ENCODE results near the gene VSTM4.

The VSTM4 gene

DNA sequence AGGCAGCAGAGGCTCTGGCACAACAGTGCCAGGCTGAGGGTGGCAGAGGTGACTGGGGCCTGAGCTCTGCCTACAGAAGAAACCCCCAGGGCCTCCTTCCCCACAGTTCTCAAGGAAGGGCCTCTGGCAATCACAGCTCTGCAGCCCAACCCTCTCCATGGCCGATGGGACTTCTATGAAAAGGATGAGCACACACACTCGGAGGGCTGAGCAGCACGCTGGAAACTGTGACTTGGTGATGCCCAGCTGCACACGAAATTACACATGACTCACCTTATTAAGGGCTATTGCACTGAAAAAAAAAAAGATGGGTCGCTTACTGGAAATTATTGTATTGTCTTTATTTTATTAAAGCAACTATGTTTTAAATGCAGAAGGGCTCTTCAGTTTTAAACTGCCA lies 132.7 kb downstream of the VSTM4 start:
- H3K4me2 ChIP-seq (ENCODE audit: insufficient read depth, low read length): no peak overlapping the region
- H4K20me1 ChIP-seq (ENCODE audit: insufficient read depth, low read length): no peaks in the 10 kb centered on the region; the same call in 1 of the 2 replicates
- no peak overlapping the region for H3K4me3 ChIP-seq (ENCODE audit: low read depth in 1 of 2, low read length in 2 of 2)
- no peaks in the 10 kb centered on the region for H3K79me2 ChIP-seq (ENCODE audit: insufficient read depth, low read length)
- no peak for ATAC-seq (ENCODE audit: insufficient read depth, low read depth)
- H3K27ac ChIP-seq (ENCODE audit: low read length): no peak overlapping the region
- H3K9ac ChIP-seq (ENCODE audit: low read depth, low read length): no peak overlapping the region
- no peaks in the 10 kb centered on the region for H3K4me1 ChIP-seq (ENCODE audit: insufficient read depth, low read length)
- H2AFZ ChIP-seq (ENCODE audit: low read depth, low read length): no peak overlapping the region
- H3K27me3 ChIP-seq (ENCODE audit: insufficient read depth, low read length, poor library complexity): no peaks in the 10 kb centered on the region
- TF ChIP-seq, protein P1, sequence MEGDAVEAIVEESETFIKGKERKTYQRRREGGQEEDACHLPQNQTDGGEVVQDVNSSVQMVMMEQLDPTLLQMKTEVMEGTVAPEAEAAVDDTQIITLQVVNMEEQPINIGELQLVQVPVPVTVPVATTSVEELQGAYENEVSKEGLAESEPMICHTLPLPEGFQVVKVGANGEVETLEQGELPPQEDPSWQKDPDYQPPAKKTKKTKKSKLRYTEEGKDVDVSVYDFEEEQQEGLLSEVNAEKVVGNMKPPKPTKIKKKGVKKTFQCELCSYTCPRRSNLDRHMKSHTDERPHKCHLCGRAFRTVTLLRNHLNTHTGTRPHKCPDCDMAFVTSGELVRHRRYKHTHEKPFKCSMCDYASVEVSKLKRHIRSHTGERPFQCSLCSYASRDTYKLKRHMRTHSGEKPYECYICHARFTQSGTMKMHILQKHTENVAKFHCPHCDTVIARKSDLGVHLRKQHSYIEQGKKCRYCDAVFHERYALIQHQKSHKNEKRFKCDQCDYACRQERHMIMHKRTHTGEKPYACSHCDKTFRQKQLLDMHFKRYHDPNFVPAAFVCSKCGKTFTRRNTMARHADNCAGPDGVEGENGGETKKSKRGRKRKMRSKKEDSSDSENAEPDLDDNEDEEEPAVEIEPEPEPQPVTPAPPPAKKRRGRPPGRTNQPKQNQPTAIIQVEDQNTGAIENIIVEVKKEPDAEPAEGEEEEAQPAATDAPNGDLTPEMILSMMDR (IDR thresholded peaks at IDR 0.05; ENCODE audit: borderline replicate concordance, extremely low read depth, low read length, poor library complexity, severe bottlenecking): no peak
- no peak for TF ChIP-seq EZH2 (IDR thresholded peaks at IDR 0.05; ENCODE audit: borderline replicate concordance, low read depth, low read length, severe bottlenecking)
- no peaks in the 10 kb centered on the region for H3K9me3 ChIP-seq (ENCODE audit: insufficient read depth, low read length, severe bottlenecking)
- H3K36me3 ChIP-seq (ENCODE audit: insufficient read depth, low read length): no peaks in the 10 kb centered on the region
- no peak for DNase-seq

DNA sequence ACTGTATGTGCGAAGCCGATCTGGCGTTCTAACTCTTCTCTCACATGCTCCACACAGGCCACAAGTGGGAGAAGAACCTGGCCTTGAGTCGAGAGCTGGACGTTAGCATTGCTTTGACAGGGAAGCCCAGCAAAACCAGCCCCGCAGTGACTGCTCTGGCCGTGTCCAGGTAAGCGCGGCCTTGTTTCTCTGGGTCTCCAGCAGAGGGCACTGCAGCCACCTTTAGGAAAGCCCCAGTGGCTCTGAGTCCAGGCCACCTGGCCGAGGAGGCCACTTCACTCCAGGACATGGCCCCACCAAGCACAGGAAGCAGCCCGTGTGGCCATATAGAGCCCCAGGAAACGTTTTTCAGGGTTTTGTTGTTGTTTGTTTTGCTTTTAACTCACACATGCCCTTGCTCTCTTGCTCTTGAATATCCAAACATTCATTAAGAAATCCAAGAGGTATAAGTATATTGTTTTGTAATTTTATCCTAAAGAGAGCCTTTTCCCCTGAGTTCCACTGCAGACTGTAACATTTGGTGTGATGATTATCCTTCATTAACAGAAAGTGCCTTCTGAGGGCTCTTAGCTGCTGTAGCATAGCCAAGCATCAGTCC lies 133.9 kb downstream of the VSTM4 start:
- no peak overlapping the region for H2AFZ ChIP-seq (ENCODE audit: low read depth, low read length)
- H3K4me1 ChIP-seq (ENCODE audit: insufficient read depth, low read length): no peaks in the 10 kb centered on the region
- H3K79me2 ChIP-seq (ENCODE audit: insufficient read depth, low read length): no peaks in the 10 kb centered on the region
- peak; percentile 32 for DNase-seq
- H3K27ac ChIP-seq (ENCODE audit: low read length): no peak overlapping the region
- H3K27me3 ChIP-seq (ENCODE audit: insufficient read depth, low read length, poor library complexity): no peaks in the 10 kb centered on the region
- H4K20me1 ChIP-seq (ENCODE audit: insufficient read depth, low read length): no peaks in the 10 kb centered on the region; the same call in 1 of the 2 replicates
- no peaks in the 10 kb centered on the region for H3K36me3 ChIP-seq (ENCODE audit: insufficient read depth, low read length)
- peak; percentile 79 for ATAC-seq (ENCODE audit: insufficient read depth, low read depth)
- H3K9ac ChIP-seq (ENCODE audit: low read depth, low read length): no peak overlapping the region
- no peaks in the 10 kb centered on the region for H3K9me3 ChIP-seq (ENCODE audit: insufficient read depth, low read length, severe bottlenecking)
- TF ChIP-seq EZH2 (IDR thresholded peaks at IDR 0.05; ENCODE audit: borderline replicate concordance, low read depth, low read length, severe bottlenecking): no peak
- TF ChIP-seq, protein P1 (IDR thresholded peaks at IDR 0.05; ENCODE audit: borderline replicate concordance, extremely low read depth, low read length, poor library complexity, severe bottlenecking): peak; percentile 79
- no peak overlapping the region for H3K4me2 ChIP-seq (ENCODE audit: insufficient read depth, low read length)
- H3K4me3 ChIP-seq (ENCODE audit: low read depth in 1 of 2, low read length in 2 of 2): no peak overlapping the region

DNA sequence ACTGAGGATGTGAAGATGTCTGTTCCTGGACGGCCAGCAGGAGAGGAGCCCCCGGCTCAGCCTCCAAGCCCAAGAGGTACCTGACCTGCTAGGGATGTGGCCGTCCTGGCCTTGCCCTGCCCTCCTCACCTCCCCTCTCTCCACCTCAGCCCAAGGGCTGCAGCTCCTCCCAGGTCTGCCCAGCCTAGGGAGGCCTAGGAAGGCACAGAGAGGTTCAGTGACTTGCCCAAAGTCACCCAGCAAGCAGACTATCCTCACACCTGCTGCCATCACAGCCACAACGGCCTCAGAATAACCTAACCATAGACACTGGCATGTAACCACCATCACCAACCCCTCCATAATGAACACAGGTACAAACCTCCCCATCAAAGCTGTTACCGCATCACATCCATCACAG lies 137.0 kb downstream of the VSTM4 start:
- TF ChIP-seq EZH2 (IDR thresholded peaks at IDR 0.05; ENCODE audit: borderline replicate concordance, low read depth, low read length, severe bottlenecking): no peak
- TF ChIP-seq, protein P1 (IDR thresholded peaks at IDR 0.05; ENCODE audit: borderline replicate concordance, extremely low read depth, low read length, poor library complexity, severe bottlenecking): no peak

More for the DNA sequence above, 137.0 kb downstream of the VSTM4 start:
- no peaks in the 10 kb centered on the region for H3K9me3 ChIP-seq (ENCODE audit: insufficient read depth, low read length, severe bottlenecking)
- DNase-seq: no peak
- H3K79me2 ChIP-seq (ENCODE audit: insufficient read depth, low read length): no peaks in the 10 kb centered on the region
- H3K36me3 ChIP-seq (ENCODE audit: insufficient read depth, low read length): no peaks in the 10 kb centered on the region
- H3K9ac ChIP-seq (ENCODE audit: low read depth, low read length): no peak overlapping the region
- no peaks in the 10 kb centered on the region for H3K27me3 ChIP-seq (ENCODE audit: insufficient read depth, low read length, poor library complexity)
- no peak overlapping the region for H3K4me3 ChIP-seq (ENCODE audit: low read depth in 1 of 2, low read length in 2 of 2)
- no peaks in the 10 kb centered on the region for H4K20me1 ChIP-seq (ENCODE audit: insufficient read depth, low read length)
- H3K27ac ChIP-seq (ENCODE audit: low read length): no peak overlapping the region
- no peaks in the 10 kb centered on the region for H3K4me1 ChIP-seq (ENCODE audit: insufficient read depth, low read length)
- no peak overlapping the region for H3K4me2 ChIP-seq (ENCODE audit: insufficient read depth, low read length)
- no peak overlapping the region for H2AFZ ChIP-seq (ENCODE audit: low read depth, low read length)
- ATAC-seq (ENCODE audit: insufficient read depth, low read depth): no peak

Data from DND-41 (cell line).